Stimulated activated CD8-positive, alpha-beta memory T cell treated with anti-CD3 and anti-CD28 coated beads, Interleukin-2, amount 100 ng/mL, for 48 hours (primary cell): ENCODE data around the gene DDX39B.
A peak's percentile ranks its signal among the peaks of the same experiment; 100 is the strongest.
"Not testable (repeated sequence)": the region's sequence is repeated elsewhere in the genome, so short reads cannot be mapped to it uniquely, and the experiment has no call there.

Source experiments
- DNase-seq, 2 donors: peaks; one replicate each; pipeline ENCODE4 v3.0.0-alpha.2; 2020; ENCODE audit warnings: low read depth in 2 of 2

DDX39B gene

GRCh38 chr6:31575952-31576685, 34.3 kb upstream of the DDX39B start:
- no peak for DNase-seq

GRCh38 chr6:31575335-31575901, 33.6 kb upstream of the DDX39B start, which contains the start of gene TNF:
TNF (plus strand) TSS chr6:31575565; CDS start chr6:31575742, 177 bp downstream.
- peak in 1 of 2 donors; percentile 79 for DNase-seq

GRCh38 chr6:31574106-31575061, 32.6 kb upstream of the DDX39B start:
- no peak for DNase-seq

GRCh38 chr6:31573239-31574105, 31.7 kb upstream of the DDX39B start:
- no peak for DNase-seq

- peak; percentile 72 to 78 for DNase-seq
Observed at GRCh38 chr6:31572041-31572911, 30.5 kb upstream of the DDX39B start, which contains the start of gene LTA. LTA (plus strand) TSS chr6:31572289; CDS start chr6:31572743, 454 bp downstream.

GRCh38 chr6:31569861-31570536, 28.2 kb upstream of the DDX39B start:
- DNase-seq = no peak

GRCh38 chr6:31568537-31568961, 26.7 kb upstream of the DDX39B start:
- DNase-seq = no peak

- no peak for DNase-seq
Observed at GRCh38 chr6:31567531-31568370, 25.9 kb upstream of the DDX39B start.

- no peak for DNase-seq
Observed at GRCh38 chr6:31560697-31561058, 18.9 kb upstream of the DDX39B start.

GRCh38 chr6:31559958-31560696, 18.3 kb upstream of the DDX39B start:
- no peak for DNase-seq

- no peak for DNase-seq
Observed at GRCh38 chr6:31559606-31559957, 17.8 kb upstream of the DDX39B start.

- peak in 1 of 2 donors; percentile 66 for DNase-seq
Observed at GRCh38 chr6:31558631-31559500, 17.1 kb upstream of the DDX39B start.

- DNase-seq = no peak
Observed at GRCh38 chr6:31558318-31558625, 16.5 kb upstream of the DDX39B start.

- DNase-seq = no peak
Observed at GRCh38 chr6:31557443-31558317, 15.9 kb upstream of the DDX39B start.

GRCh38 chr6:31556307-31556706, 14.5 kb upstream of the DDX39B start:
- no peak for DNase-seq

- DNase-seq = not testable (repeated sequence)
Observed at GRCh38 chr6:31551371-31551770, 9.6 kb upstream of the DDX39B start.
